C4-2B (cell line): ENCODE measurements around the gene FBXW11.
"Not testable (repeated sequence)": the region's sequence is repeated elsewhere in the genome, so short reads cannot be mapped to it uniquely, and the experiment has no call there.

Experiments
- H3K27ac ChIP-seq: fragments of 450-650 bp; 2 replicates; pipeline ENCODE4 v1.5.1; 2017
- ZFX ChIP-seq: fragments of 450-650 bp; IDR thresholded peaks from 2 replicates; pipeline ENCODE4 v1.6.1; 2017
- TF ChIP-seq, protein P1 (sequence below): fragments of 450-650 bp; conservative IDR thresholded peaks from 2 replicates; pipeline ENCODE4 v1.5.1; 2017; ENCODE audit warnings: mild to moderate bottlenecking

Gene FBXW11

DNA sequence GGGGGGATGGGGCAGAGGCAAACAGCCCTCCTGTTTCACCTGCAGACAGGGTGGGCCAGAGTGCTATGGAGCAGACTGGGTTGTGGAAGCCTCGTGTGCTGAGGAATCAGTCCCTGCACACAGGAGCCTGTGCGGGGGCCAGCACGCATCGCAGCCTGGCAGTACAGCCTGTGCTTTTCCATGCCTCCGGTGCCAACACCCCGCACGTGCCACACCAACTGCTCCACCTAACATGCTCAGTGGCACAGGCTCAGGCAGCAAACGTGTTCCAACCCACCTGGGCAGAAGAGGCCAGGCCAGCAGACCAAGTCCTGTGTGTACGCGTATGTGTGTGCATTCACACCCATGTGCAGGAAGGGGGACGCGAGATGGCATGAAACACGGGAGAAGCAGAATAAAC is 37.4 kb upstream of the FBXW11 start:
- no peak overlapping the region for H3K27ac ChIP-seq
- TF ChIP-seq, protein P1, sequence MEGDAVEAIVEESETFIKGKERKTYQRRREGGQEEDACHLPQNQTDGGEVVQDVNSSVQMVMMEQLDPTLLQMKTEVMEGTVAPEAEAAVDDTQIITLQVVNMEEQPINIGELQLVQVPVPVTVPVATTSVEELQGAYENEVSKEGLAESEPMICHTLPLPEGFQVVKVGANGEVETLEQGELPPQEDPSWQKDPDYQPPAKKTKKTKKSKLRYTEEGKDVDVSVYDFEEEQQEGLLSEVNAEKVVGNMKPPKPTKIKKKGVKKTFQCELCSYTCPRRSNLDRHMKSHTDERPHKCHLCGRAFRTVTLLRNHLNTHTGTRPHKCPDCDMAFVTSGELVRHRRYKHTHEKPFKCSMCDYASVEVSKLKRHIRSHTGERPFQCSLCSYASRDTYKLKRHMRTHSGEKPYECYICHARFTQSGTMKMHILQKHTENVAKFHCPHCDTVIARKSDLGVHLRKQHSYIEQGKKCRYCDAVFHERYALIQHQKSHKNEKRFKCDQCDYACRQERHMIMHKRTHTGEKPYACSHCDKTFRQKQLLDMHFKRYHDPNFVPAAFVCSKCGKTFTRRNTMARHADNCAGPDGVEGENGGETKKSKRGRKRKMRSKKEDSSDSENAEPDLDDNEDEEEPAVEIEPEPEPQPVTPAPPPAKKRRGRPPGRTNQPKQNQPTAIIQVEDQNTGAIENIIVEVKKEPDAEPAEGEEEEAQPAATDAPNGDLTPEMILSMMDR, result no peak
- no peak for TF ChIP-seq ZFX

- H3K27ac ChIP-seq, result no peak overlapping the region
- TF ChIP-seq, protein P1, result no peak
- TF ChIP-seq ZFX, result no peak
These were observed 35.7 kb upstream of the FBXW11 start for GRCh38 chr5:172042183-172042582.

DNA sequence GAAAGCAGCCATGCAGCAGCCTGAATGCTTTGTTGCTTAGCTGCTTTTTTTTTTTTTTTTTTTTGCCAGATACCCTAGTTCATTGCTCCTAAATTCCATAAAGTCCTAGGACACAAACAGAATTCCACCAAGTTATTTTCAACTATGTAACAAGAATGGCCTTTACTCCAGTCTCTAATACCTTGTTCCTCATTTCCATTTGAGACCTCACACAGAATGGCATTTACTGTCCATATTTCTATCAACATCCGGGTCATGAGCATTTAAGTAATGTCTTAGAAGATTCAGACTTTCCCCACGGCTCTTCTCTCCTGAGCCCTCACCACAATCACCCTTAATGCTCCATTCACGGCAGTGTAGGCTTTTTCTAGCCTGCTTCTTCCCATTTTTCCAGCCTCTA is 31.7 kb upstream of the FBXW11 start:
- TF ChIP-seq ZFX, result no peak
- H3K27ac ChIP-seq, result no peak overlapping the region

- no peak for TF ChIP-seq ZFX
- TF ChIP-seq, protein P1, result no peak
- H3K27ac ChIP-seq, result no peak overlapping the region
These were observed 28.6 kb upstream of the FBXW11 start for GRCh38 chr5:172035049-172035448.

- TF ChIP-seq, protein P1, result no peak
- TF ChIP-seq ZFX, result no peak
- no peak overlapping the region for H3K27ac ChIP-seq
These were observed 25.5 kb upstream of the FBXW11 start for GRCh38 chr5:172031894-172032461.

- H3K27ac ChIP-seq, result no peak overlapping the region
- TF ChIP-seq, protein P1, result no peak
- no peak for TF ChIP-seq ZFX
These were observed 23.4 kb upstream of the FBXW11 start for GRCh38 chr5:172029876-172030275.

DNA sequence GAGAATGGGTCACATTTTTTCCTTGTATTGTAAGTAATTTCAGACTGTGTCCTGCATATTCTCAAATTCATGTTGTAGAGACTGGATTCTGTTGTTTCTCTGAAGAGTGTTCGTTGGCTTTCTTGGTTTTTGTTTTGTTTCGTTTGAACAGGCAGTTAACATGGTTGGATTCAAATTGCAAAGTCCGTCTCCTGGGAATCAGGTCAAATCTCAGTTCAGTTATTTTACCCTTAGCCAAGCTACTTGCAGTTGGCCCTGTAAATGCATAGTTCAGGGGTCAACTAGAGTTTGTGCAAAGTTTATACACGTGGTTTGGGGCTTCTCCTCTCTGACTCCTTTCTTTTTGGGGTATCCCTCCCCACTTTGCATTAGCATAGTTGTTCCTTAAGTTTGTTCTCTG is 21.7 kb upstream of the FBXW11 start:
- TF ChIP-seq, protein P1, result no peak
- TF ChIP-seq ZFX, result no peak
- no peak overlapping the region for H3K27ac ChIP-seq

DNA sequence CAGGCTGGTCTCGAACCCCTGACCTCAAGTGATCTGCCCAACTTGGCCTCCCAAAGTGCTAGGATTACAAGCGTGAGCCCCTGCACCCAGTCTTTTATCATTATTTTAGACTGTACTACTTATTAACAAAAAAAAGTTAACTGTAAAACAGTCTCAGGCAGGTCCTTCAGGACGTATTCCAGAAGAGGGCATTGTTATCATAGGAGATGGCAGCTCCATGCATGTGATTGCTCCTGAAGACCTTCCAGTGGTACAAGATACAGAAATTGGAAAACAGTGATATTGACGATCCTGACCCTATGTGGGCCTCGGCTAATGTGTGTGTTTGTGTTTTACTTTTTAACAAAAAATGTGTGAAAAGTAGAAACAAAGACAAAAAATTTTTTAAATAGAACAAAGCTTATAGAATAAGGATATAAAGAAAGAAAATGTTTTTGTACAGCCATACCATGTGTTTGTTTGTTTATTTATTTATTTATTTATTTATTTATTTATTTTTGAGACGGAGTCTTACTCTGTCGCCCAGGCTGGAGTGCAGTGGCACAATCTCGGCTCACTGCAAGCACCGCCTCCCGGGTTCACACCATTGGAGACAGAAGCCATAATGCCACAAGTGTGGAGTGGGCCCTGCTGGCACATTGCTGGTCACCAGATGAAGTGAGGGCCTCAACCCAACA is 13.8 kb upstream of the FBXW11 start:
- H3K27ac ChIP-seq, result not testable (repeated sequence)
